Measurements from ENCODE around the gene NEUROD4.

The NEUROD4 gene

GRCh38 chr12:54997929-54998522 is 21.7 kb upstream of the NEUROD4 start:
- no peak for DNase-seq (ENCODE audit: low read depth, low spot score)

- no peak for DNase-seq (ENCODE audit: low read depth, low spot score)
Measured at GRCh38 chr12:54998958-54999510, 20.7 kb upstream of the NEUROD4 start.

GRCh38 chr12:55001198-55001868 is 18.4 kb upstream of the NEUROD4 start:
- no peak for DNase-seq (ENCODE audit: low read depth, low spot score)

- DNase-seq (ENCODE audit: low read depth, low spot score): no peak
Measured at GRCh38 chr12:55002355-55002754, 17.4 kb upstream of the NEUROD4 start.

GRCh38 chr12:55008944-55009585 is 10.7 kb upstream of the NEUROD4 start:
- DNase-seq (ENCODE audit: low read depth, low spot score): no peak

GRCh38 chr12:55017416-55017925 is 2.3 kb upstream of the NEUROD4 start:
- DNase-seq (ENCODE audit: low read depth, low spot score): no peak

- no peak for DNase-seq (ENCODE audit: low read depth, low spot score)
Measured at GRCh38 chr12:55024575-55024974, 4.8 kb downstream of the NEUROD4 start.

- DNase-seq (ENCODE audit: low read depth, low spot score): no peak
Measured at GRCh38 chr12:55025508-55025907, 5.7 kb downstream of the NEUROD4 start.

GRCh38 chr12:55034218-55034617 is 14.4 kb downstream of the NEUROD4 start:
- no peak for DNase-seq (ENCODE audit: low read depth, low spot score)

GRCh38 chr12:55036326-55037115 is 16.7 kb downstream of the NEUROD4 start:
- no peak for DNase-seq (ENCODE audit: low read depth, low spot score)

- DNase-seq (ENCODE audit: low read depth, low spot score): no peak
Measured at GRCh38 chr12:55037351-55037987, 17.7 kb downstream of the NEUROD4 start.

GRCh38 chr12:55039395-55040354 is 19.9 kb downstream of the NEUROD4 start:
- no peak for DNase-seq (ENCODE audit: low read depth, low spot score)

GRCh38 chr12:55041345-55042055 is 21.7 kb downstream of the NEUROD4 start:
- DNase-seq (ENCODE audit: low read depth, low spot score): no peak

GRCh38 chr12:55043542-55043941 is 23.8 kb downstream of the NEUROD4 start:
- DNase-seq (ENCODE audit: low read depth, low spot score): no peak

- no peak for DNase-seq (ENCODE audit: low read depth, low spot score)
Measured at GRCh38 chr12:55044135-55044534, 24.4 kb downstream of the NEUROD4 start.

- no peak for DNase-seq (ENCODE audit: low read depth, low spot score)
Measured at GRCh38 chr12:55049676-55050075, 29.9 kb downstream of the NEUROD4 start.

- DNase-seq (ENCODE audit: low read depth, low spot score): no peak
Measured at GRCh38 chr12:55051197-55051947, 31.6 kb downstream of the NEUROD4 start.

GRCh38 chr12:55057481-55057880 is 37.7 kb downstream of the NEUROD4 start:
- no peak for DNase-seq (ENCODE audit: low read depth, low spot score)

- DNase-seq (ENCODE audit: low read depth, low spot score): no peak
Measured at GRCh38 chr12:55058082-55058481, 38.3 kb downstream of the NEUROD4 start.

Data from astrocyte of the hippocampus (primary cell).